Measurements from ENCODE around the gene ARL6IP1. TPM values are rescaled to one million over a fixed set of nuclear protein-coding genes. Genes with fewer than 3 reads are reported as not detected.

The ARL6IP1 gene
- total RNA-seq, 6 experiments from 2014 or later, result 92.4 to 163 (median 147) TPM

- peaks cover 16% of the 10 kb centered on the region for H3K27me3 Mint-ChIP-seq (ENCODE audit: insufficient read depth)
- H3K36me3 Mint-ChIP-seq (ENCODE audit: low read depth), result peaks cover 47% of the 10 kb centered on the region
- peak overlapping the region; percentile 79 for H3K27ac Mint-ChIP-seq
- H3K9me3 Mint-ChIP-seq, result peaks cover 8% of the 10 kb centered on the region
- no peak for DNase-seq
- TF ChIP-seq CTCF (IDR thresholded peaks at IDR 0.05), result no peak
- peaks cover 48% of the 10 kb centered on the region for H3K4me1 Mint-ChIP-seq (ENCODE audit: low read depth)
- no peak overlapping the region for H3K4me3 Mint-ChIP-seq
Observed at GRCh38 chr16:18804540-18804939, 3.2 kb upstream of the ARL6IP1 start.

GRCh38 chr16:18803569-18804462 lies 2.5 kb upstream of the ARL6IP1 start:
- no peak for TF ChIP-seq CTCF (IDR thresholded peaks at IDR 0.05)
- Mint-ChIP-seq H3K27ac (peak overlapping the region; percentile 79), H3K4me1 (ENCODE audit: low read depth) (peaks cover 55% of the 10 kb centered on the region), H3K27me3 (ENCODE audit: insufficient read depth) (peaks cover 16% of the 10 kb centered on the region), H3K4me3 (no peak overlapping the region), H3K9me3 (peaks cover 8% of the 10 kb centered on the region), H3K36me3 (ENCODE audit: low read depth) (peaks cover 45% of the 10 kb centered on the region)
- DNase-seq, result no peak

- H3K4me1 Mint-ChIP-seq (ENCODE audit: low read depth), result peaks cover 65% of the 10 kb centered on the region
- H3K36me3 Mint-ChIP-seq (ENCODE audit: low read depth), result peaks cover 42% of the 10 kb centered on the region
- H3K9me3 Mint-ChIP-seq, result peaks cover 8% of the 10 kb centered on the region
- no peak for TF ChIP-seq CTCF (IDR thresholded peaks at IDR 0.05)
- H3K27me3 Mint-ChIP-seq (ENCODE audit: insufficient read depth), result peaks cover 16% of the 10 kb centered on the region
- DNase-seq, result no peak
- H3K4me3 Mint-ChIP-seq, result peak overlapping the region; percentile 97
- H3K27ac Mint-ChIP-seq, result peak overlapping the region; percentile 45
Observed at GRCh38 chr16:18802767-18803343, 1.5 kb upstream of the ARL6IP1 start.

GRCh38 chr16:18800775-18801144 lies 589 bp downstream of the ARL6IP1 start:
- TF ChIP-seq CTCF (IDR thresholded peaks at IDR 0.05), result no peak
- Mint-ChIP-seq H3K27me3 (ENCODE audit: insufficient read depth) (peaks cover 16% of the 10 kb centered on the region), H3K9me3 (peaks cover 8% of the 10 kb centered on the region), H3K27ac (peak overlapping the region; percentile 97), H3K36me3 (ENCODE audit: low read depth) (peaks cover 52% of the 10 kb centered on the region), H3K4me3 (peak overlapping the region; percentile 97), H3K4me1 (ENCODE audit: low read depth) (peaks cover 73% of the 10 kb centered on the region)
- no peak for DNase-seq

- Mint-ChIP-seq H3K4me3 (peak overlapping the region; percentile 97), H3K4me1 (ENCODE audit: low read depth) (peaks cover 68% of the 10 kb centered on the region), H3K27ac (peak overlapping the region; percentile 97), H3K27me3 (ENCODE audit: insufficient read depth) (peaks cover 16% of the 10 kb centered on the region), H3K9me3 (peaks cover 8% of the 10 kb centered on the region), H3K36me3 (ENCODE audit: low read depth) (peaks cover 56% of the 10 kb centered on the region)
- no peak for TF ChIP-seq CTCF (IDR thresholded peaks at IDR 0.05)
- DNase-seq, result no peak
Observed at GRCh38 chr16:18800293-18800692, 1.1 kb downstream of the ARL6IP1 start.

Measured in HFFc6 (cell line).